Placental pericyte (primary cell): ENCODE results near the gene EPHB6. TPM values are rescaled to one million over a fixed set of nuclear protein-coding genes. Genes with fewer than 3 reads are reported as not detected.

ENCODE experiments used
- total RNA-seq: library from RNA; depleted of rRNA; stranded (reverse); fragments of >200 nt; gene quantifications from 2 replicates; pipeline ENCODE4 v1.2.3, GENCODE V29; 2012

EPHB6 gene
- total RNA-seq = 2.4 and 26.8 TPM in 2 replicates

GRCh38 chr7:142854372-142855113 lies at the start of gene EPHB6:
Gene EPHB6 (plus strand): TSS chr7:142855076. CDS start chr7:142863228, 8,152 bp downstream.

GRCh38 chr7:142885311-142886230 lies 30.7 kb downstream of the EPHB6 start, which contains the start of gene TRPV6:
Gene TRPV6 (minus strand): TSS chr7:142885745.

Other genes with a start within 250 kb of the EPHB6 start
- not detected in 2 replicates for gene PRSS1, start 105.6 kb upstream of the EPHB6 start, total RNA-seq
- gene PRSS2, start 84.1 kb upstream of the EPHB6 start, total RNA-seq = not detected in 2 replicates
- not detected in 2 replicates for gene TRPV6, start 30.7 kb downstream of the EPHB6 start, total RNA-seq
- not detected in 2 replicates for gene TRPV5, start 78.7 kb downstream of the EPHB6 start, total RNA-seq
- not detected in 2 replicates for gene LLCFC1, start 84.4 kb downstream of the EPHB6 start, total RNA-seq
- not detected in 2 replicates for gene KEL, start 107.3 kb downstream of the EPHB6 start, total RNA-seq
- gene OR9A2, start 172.1 kb downstream of the EPHB6 start, total RNA-seq = not detected in 2 replicates
- gene OR6V1, start 197.3 kb downstream of the EPHB6 start, total RNA-seq = not detected in 2 replicates